ENCODE results near the gene STK17B. TPM values are rescaled to one million over a fixed set of nuclear protein-coding genes. Genes with fewer than 3 reads are reported as not detected.
A peak's percentile ranks its signal among the peaks of the same experiment; 100 is the strongest.

Gene STK17B
- total and polyA plus RNA-seq, 9 donors: 4.8 to 8.1 (median 5.8) TPM

DNA sequence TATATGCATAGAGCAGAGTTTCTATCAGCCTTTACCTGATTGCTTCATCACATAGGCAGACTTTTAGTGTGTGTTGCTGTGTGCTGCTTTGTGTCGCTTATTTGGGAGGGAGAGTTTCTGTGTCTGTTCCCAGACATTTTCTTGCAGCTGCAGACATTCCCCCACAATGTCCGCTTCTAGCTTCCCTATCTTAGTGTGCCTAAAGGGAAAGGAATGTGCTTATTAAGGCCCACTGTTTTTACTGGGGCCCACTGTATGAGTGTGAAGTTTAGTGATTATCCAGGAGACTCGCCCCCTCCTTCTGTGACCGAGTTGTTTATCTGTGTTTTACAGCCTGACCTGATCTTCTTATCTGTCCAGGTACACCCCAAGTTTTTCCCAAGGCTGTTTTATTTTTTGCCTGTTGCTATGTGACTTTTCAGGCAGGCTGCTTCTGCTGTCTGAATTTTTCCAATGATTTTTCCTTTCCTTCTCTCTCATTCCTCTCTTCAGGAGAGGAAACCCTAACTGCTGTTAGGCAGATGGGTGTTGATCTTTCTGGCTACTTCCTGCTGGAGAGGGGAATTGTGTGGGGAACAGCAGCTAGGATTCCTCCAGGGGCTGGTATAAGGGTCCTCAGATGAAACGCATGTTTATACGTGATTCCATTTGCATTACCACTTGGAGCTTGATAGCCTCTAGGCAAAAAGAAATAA is 47.6 kb downstream of the STK17B start:
- Histone ChIP-seq H3K27ac (ENCODE audit: low read length) (no peak overlapping the region), H3K4me1 (ENCODE audit: control insufficient read depth, insufficient read depth, low read length) (no peaks in the 10 kb centered on the region), H3K9me3 (replicated peaks; ENCODE audit: control insufficient read depth, low read depth, low read length) (peaks cover 10% of the 10 kb centered on the region), H3K4me3 (ENCODE audit: low read length) (no peak overlapping the region), H3K36me3 (ENCODE audit: control insufficient read depth, insufficient read depth, low read length) (no peaks in the 10 kb centered on the region), H3K27me3 (ENCODE audit: control insufficient read depth, insufficient read depth, low read length) (no peaks in the 10 kb centered on the region)
- peak; percentile 4 for DNase-seq
- WGBS (ENCODE audit: insufficient coverage): 63% methylated on average over 2 of the region's 6 CpGs

GRCh38 chr2:196119926-196120325 is 51.5 kb downstream of the STK17B start:
- no peak for DNase-seq
- 100% methylated on average over 1 of the region's 3 CpGs for WGBS (ENCODE audit: insufficient coverage)
- no peaks in the 10 kb centered on the region for H3K4me1 ChIP-seq (ENCODE audit: control insufficient read depth, insufficient read depth, low read length)
- no peak overlapping the region for H3K4me3 ChIP-seq (ENCODE audit: low read length)
- no peak overlapping the region for H3K27ac ChIP-seq (ENCODE audit: low read length)
- H3K36me3 ChIP-seq (ENCODE audit: control insufficient read depth, insufficient read depth, low read length): no peaks in the 10 kb centered on the region
- no peaks in the 10 kb centered on the region for H3K9me3 ChIP-seq (replicated peaks; ENCODE audit: control insufficient read depth, low read depth, low read length)
- no peaks in the 10 kb centered on the region for H3K27me3 ChIP-seq (ENCODE audit: control insufficient read depth, insufficient read depth, low read length)

DNA sequence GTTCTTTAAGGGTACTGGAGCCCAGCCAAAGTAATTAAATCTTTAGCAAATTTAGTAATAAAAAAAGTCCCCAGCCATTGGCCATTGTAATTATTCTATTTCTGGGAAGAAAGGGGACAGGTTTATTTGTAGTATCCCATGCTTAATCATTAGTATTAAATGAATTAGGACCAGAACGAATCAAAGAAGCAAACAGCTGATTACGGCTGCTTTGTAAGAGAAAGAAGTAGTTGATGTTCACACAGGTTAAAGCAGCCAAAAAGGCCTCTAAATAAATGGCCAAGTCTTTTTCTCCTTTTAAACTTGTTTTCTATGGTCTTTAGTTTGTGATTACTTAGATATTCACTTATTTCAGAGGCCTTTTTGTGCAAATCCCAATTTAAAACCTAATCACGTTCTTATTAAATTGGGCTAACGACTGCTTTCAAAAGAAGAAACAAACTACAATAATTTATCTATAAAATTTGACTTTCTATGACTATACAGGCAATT is 54.1 kb downstream of the STK17B start:
- no peaks in the 10 kb centered on the region for H3K27me3 ChIP-seq (ENCODE audit: control insufficient read depth, insufficient read depth, low read length)
- no CpG with 5 or more reads among the region's 4 CpGs for WGBS (ENCODE audit: insufficient coverage)
- H3K4me3 ChIP-seq (ENCODE audit: low read length): no peak overlapping the region
- H3K4me1 ChIP-seq (ENCODE audit: control insufficient read depth, insufficient read depth, low read length): peaks cover 3% of the 10 kb centered on the region
- H3K27ac ChIP-seq (ENCODE audit: low read length): no peak overlapping the region
- no peak for DNase-seq
- no peaks in the 10 kb centered on the region for H3K9me3 ChIP-seq (replicated peaks; ENCODE audit: control insufficient read depth, low read depth, low read length)
- H3K36me3 ChIP-seq (ENCODE audit: control insufficient read depth, insufficient read depth, low read length): no peaks in the 10 kb centered on the region

DNA sequence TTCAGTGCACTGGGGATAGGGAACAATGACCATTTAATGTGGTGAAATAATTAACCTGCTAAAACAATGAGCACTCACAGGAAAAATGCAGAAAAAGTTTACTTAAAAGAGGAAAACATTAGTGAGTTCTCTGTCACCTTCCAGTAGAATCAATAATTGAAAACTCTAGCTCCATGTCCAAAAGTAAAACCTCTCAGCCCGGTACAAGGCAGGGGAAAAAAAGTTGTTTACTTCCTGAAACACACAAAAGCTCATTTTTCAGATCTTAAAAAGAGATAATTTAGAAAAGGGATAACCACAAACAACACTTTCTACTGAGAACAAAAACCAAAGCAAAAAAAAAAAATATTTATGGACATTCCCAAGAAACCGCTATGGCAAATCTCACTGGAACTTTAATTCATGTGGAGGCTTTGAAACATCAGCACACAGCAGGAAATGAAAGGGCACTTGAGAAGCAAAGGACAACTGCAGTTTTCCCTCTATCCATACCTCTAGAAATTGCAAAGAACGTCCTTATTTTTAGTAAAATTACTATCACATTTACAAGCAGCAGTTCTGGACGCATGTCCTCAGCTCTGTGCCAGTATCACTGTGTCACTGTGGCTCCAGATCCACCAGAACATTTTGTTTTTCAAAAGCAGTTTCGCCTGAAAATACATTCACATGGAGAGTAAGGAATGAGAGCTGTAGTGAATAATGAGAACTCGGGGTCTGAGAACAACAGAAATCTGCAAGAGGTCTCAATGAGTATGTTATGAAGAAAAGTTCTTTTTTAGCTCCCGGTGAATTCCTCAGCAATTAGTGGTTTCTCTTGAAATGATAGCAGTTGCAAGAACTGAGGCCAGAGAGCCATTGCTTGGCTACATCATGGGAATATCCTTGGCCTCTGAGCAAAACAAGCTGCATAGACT is 58.1 kb downstream of the STK17B start:
- H3K4me3 ChIP-seq (ENCODE audit: low read length): no peak overlapping the region
- 12% methylated on average over 4 of the region's 7 CpGs for WGBS (ENCODE audit: insufficient coverage)

DNA sequence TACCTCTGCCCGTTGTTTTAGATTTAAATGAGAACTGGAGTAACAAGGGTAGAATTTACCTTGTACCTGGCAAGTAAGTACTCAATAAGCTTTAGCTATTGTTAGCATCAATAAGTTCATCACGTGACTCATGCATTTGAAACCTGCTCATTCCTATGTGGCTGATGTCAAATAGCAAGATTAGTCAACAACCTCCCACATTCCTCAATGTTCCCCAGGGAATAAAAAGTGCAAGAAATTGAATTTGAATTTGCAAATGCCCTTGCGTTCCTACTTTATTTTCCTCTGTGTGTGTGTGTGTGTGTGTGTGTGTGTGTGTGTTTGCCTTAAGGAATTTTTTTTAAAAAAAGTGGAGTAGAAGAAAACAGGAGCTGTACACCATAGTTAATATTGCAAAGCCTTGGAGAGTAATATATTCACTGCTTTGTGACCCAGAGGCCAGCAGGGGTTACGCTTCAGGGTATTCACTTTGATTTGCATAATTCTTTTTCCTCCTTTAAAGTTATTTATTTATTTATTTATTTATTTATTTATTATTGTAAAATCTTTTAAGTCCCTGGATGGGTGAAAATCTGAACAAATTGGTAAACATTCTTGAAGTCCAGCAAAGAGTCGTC is 58.9 kb downstream of the STK17B start:
- H3K4me3 ChIP-seq (ENCODE audit: low read length): no peak overlapping the region
- no peaks in the 10 kb centered on the region for H3K9me3 ChIP-seq (replicated peaks; ENCODE audit: control insufficient read depth, low read depth, low read length)
- WGBS (ENCODE audit: insufficient coverage): no CpG with 5 or more reads among the region's 5 CpGs
- H3K36me3 ChIP-seq (ENCODE audit: control insufficient read depth, insufficient read depth, low read length): no peaks in the 10 kb centered on the region
- no peak overlapping the region for H3K27ac ChIP-seq (ENCODE audit: low read length)
- H3K4me1 ChIP-seq (ENCODE audit: control insufficient read depth, insufficient read depth, low read length): peaks cover 3% of the 10 kb centered on the region
- H3K27me3 ChIP-seq (ENCODE audit: control insufficient read depth, insufficient read depth, low read length): no peaks in the 10 kb centered on the region
- peak; percentile 11 for DNase-seq

More for the DNA sequence above, 58.1 kb downstream of the STK17B start:
- peak; percentile 36 for DNase-seq
- Histone ChIP-seq H3K27ac (ENCODE audit: low read length) (no peak overlapping the region), H3K4me1 (ENCODE audit: control insufficient read depth, insufficient read depth, low read length) (peaks cover 3% of the 10 kb centered on the region), H3K36me3 (ENCODE audit: control insufficient read depth, insufficient read depth, low read length) (no peaks in the 10 kb centered on the region), H3K27me3 (ENCODE audit: control insufficient read depth, insufficient read depth, low read length) (no peaks in the 10 kb centered on the region), H3K9me3 (replicated peaks; ENCODE audit: control insufficient read depth, low read depth, low read length) (no peaks in the 10 kb centered on the region)

- WGBS (ENCODE audit: insufficient coverage): no CpG with 5 or more reads among the region's 1 CpG
- Histone ChIP-seq H3K27ac (ENCODE audit: low read length) (no peak overlapping the region), H3K9me3 (replicated peaks; ENCODE audit: control insufficient read depth, low read depth, low read length) (no peaks in the 10 kb centered on the region), H3K4me1 (ENCODE audit: control insufficient read depth, insufficient read depth, low read length) (peaks cover under 1% of the 10 kb centered on the region), H3K36me3 (ENCODE audit: control insufficient read depth, insufficient read depth, low read length) (no peaks in the 10 kb centered on the region), H3K4me3 (ENCODE audit: low read length) (no peak overlapping the region), H3K27me3 (ENCODE audit: control insufficient read depth, insufficient read depth, low read length) (no peaks in the 10 kb centered on the region)
- no peak for DNase-seq
Observed at GRCh38 chr2:196108604-196109003, 62.8 kb downstream of the STK17B start.

- Histone ChIP-seq H3K27me3 (ENCODE audit: control insufficient read depth, insufficient read depth, low read length) (no peaks in the 10 kb centered on the region), H3K36me3 (ENCODE audit: control insufficient read depth, insufficient read depth, low read length) (no peaks in the 10 kb centered on the region), H3K4me1 (ENCODE audit: control insufficient read depth, insufficient read depth, low read length) (no peaks in the 10 kb centered on the region), H3K27ac (ENCODE audit: low read length) (no peak overlapping the region), H3K4me3 (ENCODE audit: low read length) (no peak overlapping the region), H3K9me3 (replicated peaks; ENCODE audit: control insufficient read depth, low read depth, low read length) (no peaks in the 10 kb centered on the region)
- peak; percentile 18 for DNase-seq
- WGBS (ENCODE audit: insufficient coverage): 33% methylated on average over 2 of the region's 5 CpGs
Observed at GRCh38 chr2:196105951-196106350, 65.4 kb downstream of the STK17B start.

- H3K36me3 ChIP-seq (ENCODE audit: control insufficient read depth, insufficient read depth, low read length): no peaks in the 10 kb centered on the region
- no peaks in the 10 kb centered on the region for H3K4me1 ChIP-seq (ENCODE audit: control insufficient read depth, insufficient read depth, low read length)
- no peaks in the 10 kb centered on the region for H3K9me3 ChIP-seq (replicated peaks; ENCODE audit: control insufficient read depth, low read depth, low read length)
- no peak for DNase-seq
- no peaks in the 10 kb centered on the region for H3K27me3 ChIP-seq (ENCODE audit: control insufficient read depth, insufficient read depth, low read length)
- H3K4me3 ChIP-seq (ENCODE audit: low read length): no peak overlapping the region
- WGBS (ENCODE audit: insufficient coverage): 100% methylated on average over 1 of the region's 4 CpGs
- no peak overlapping the region for H3K27ac ChIP-seq (ENCODE audit: low read length)
Observed at GRCh38 chr2:196104066-196104465, 67.3 kb downstream of the STK17B start.

- no peak overlapping the region for H3K4me3 ChIP-seq (ENCODE audit: low read length)
- H3K4me1 ChIP-seq (ENCODE audit: control insufficient read depth, insufficient read depth, low read length): no peaks in the 10 kb centered on the region
- 89% methylated on average over 2 of the region's 2 CpGs for WGBS (ENCODE audit: insufficient coverage)
- H3K27me3 ChIP-seq (ENCODE audit: control insufficient read depth, insufficient read depth, low read length): no peaks in the 10 kb centered on the region
- no peaks in the 10 kb centered on the region for H3K36me3 ChIP-seq (ENCODE audit: control insufficient read depth, insufficient read depth, low read length)
- no peaks in the 10 kb centered on the region for H3K9me3 ChIP-seq (replicated peaks; ENCODE audit: control insufficient read depth, low read depth, low read length)
- no peak overlapping the region for H3K27ac ChIP-seq (ENCODE audit: low read length)
- DNase-seq: no peak
Observed at GRCh38 chr2:196103626-196104025, 67.8 kb downstream of the STK17B start.
